Neural progenitor cell (in vitro differentiated cells): Measurements from ENCODE around the gene PTPRN2.

Experiments
- CTCF ChIP-seq: fragments of 200-600 bp; sonication (generic); IDR thresholded peaks from 2 replicates; pipeline ENCODE4 v1.5.1; 2017; ENCODE audit warnings: antibody characterized with exemption, mild to moderate bottlenecking
- EZH2 ChIP-seq: fragments of 200-600 bp; sonication (generic); IDR thresholded peaks from 2 replicates; pipeline ENCODE4 v1.6.1; 2017; ENCODE audit warnings: antibody characterized with exemption, mild to moderate bottlenecking, moderate library complexity

GRCh38 chr7:157907091-157907490, 680.5 kb downstream of the PTPRN2 start:
- TF ChIP-seq CTCF (no peak), EZH2 (no peak)
